OCI-LY1 (cell line): ENCODE results near the gene CBR1.
"Not testable (repeated sequence)": the region's sequence is repeated elsewhere in the genome, so short reads cannot be mapped to it uniquely, and the experiment has no call there.

Source experiments
- H2AFZ ChIP-seq: fragments of 200-600 bp; sonication (generic), shearing (Covaris generic); 2 replicates; pipeline ENCODE4 v1.6.0; 2014; ENCODE audit warnings: antibody characterized with exemption, mild to moderate bottlenecking, low read length
- H3F3A ChIP-seq: fragments of 200-600 bp; sonication (generic), shearing (Covaris generic); 2 replicates; pipeline ENCODE4 v1.6.0; 2014; ENCODE audit warnings: mild to moderate bottlenecking, antibody characterized with exemption, low read length, moderate library complexity; ENCODE audit not compliant: insufficient read depth
- H3K27ac ChIP-seq: fragments of 200-600 bp; sonication (generic); 2 replicates; pipeline ENCODE4 v1.5.1; 2014; ENCODE audit warnings: low read length, mixed run types, mild to moderate bottlenecking, low read depth; ENCODE audit not compliant: poor library complexity, severe bottlenecking
- H3K27me3 ChIP-seq: fragments of 200-600 bp; sonication (generic); 2 replicates; pipeline ENCODE4 v1.6.0; 2014; ENCODE audit warnings: antibody characterized with exemption, mild to moderate bottlenecking, low read length, moderate library complexity; ENCODE audit not compliant: insufficient read depth
- H3K36me3 ChIP-seq: fragments of 200-600 bp; sonication (generic); 2 replicates; pipeline ENCODE4 v1.6.1; 2014; ENCODE audit warnings: mild to moderate bottlenecking, antibody characterized with exemption, low read length, moderate library complexity, mixed read lengths; ENCODE audit not compliant: insufficient read depth
- H3K4me1 ChIP-seq: fragments of 200-600 bp; sonication (generic); 2 replicates; pipeline ENCODE4 v1.5.1; 2014; ENCODE audit warnings: mild to moderate bottlenecking, low read length, moderate library complexity; ENCODE audit not compliant: insufficient read depth, severe bottlenecking
- H3K4me2 ChIP-seq: fragments of 200-600 bp; sonication (generic), shearing (Covaris generic); 2 replicates; pipeline ENCODE4 v1.6.1; 2014; ENCODE audit warnings: low read length
- H3K4me3 ChIP-seq: fragments of 200-600 bp; sonication (generic); 2 replicates; pipeline ENCODE4 v1.5.1; 2014; ENCODE audit warnings: low read length, low read depth, mild to moderate bottlenecking, mixed read lengths; ENCODE audit not compliant: poor library complexity, severe bottlenecking
- H3K79me2 ChIP-seq: fragments of 200-600 bp; shearing (Covaris generic); 2 replicates; pipeline ENCODE4 v1.6.1; 2016; ENCODE audit warnings: mixed run types, low read length, mixed read lengths; ENCODE audit not compliant: insufficient read depth
- H3K9ac ChIP-seq: fragments of 200-600 bp; sonication (generic), shearing (Covaris generic); 2 replicates; pipeline ENCODE4 v1.6.1; 2014; ENCODE audit warnings: mild to moderate bottlenecking, low read length, mixed read lengths
- H3K9me2 ChIP-seq: fragments of 200-600 bp; sonication (generic), shearing (Covaris generic); 2 replicates; pipeline ENCODE4 v1.6.1; 2014; ENCODE audit warnings: low read depth, mild to moderate bottlenecking, low read length, mixed read lengths
- H3K9me3 ChIP-seq: fragments of 200-600 bp; shearing (Covaris generic); 2 replicates; pipeline ENCODE4 v1.6.1; 2014; ENCODE audit warnings: low read length, mixed read lengths
- H4K20me1 ChIP-seq: fragments of 200-600 bp; sonication (generic), shearing (Covaris generic); 2 replicates; pipeline ENCODE4 v1.6.0; 2016; ENCODE audit warnings: mild to moderate bottlenecking, low read length; ENCODE audit not compliant: insufficient read depth
- EZH2 ChIP-seq: fragments of 200-600 bp; sonication (generic), shearing (Covaris generic); IDR thresholded peaks from 2 replicates; pipeline ENCODE4 v1.8.0; 2017; ENCODE audit warnings: borderline replicate concordance, mixed run types, mild to moderate bottlenecking, antibody characterized with exemption, low read length, moderate library complexity, mixed read lengths
- TF ChIP-seq, protein P1 (sequence below): fragments of 200-600 bp; sonication (generic), shearing (Covaris generic); IDR thresholded peaks from 2 replicates; pipeline ENCODE4 v1.5.1; 2017; ENCODE audit warnings: mild to moderate bottlenecking, antibody characterized with exemption, low read length, moderate library complexity, mixed read lengths

The CBR1 gene

GRCh38 chr21:36097427-36098181 is 27.8 kb downstream of the CBR1 start:
- no peaks in the 10 kb centered on the region for H3K4me1 ChIP-seq
- H3K4me3 ChIP-seq: no peak overlapping the region
- peaks cover 9% of the 10 kb centered on the region; the same call in 1 of the 2 replicates for H3K27me3 ChIP-seq
- no peak overlapping the region for H3K9ac ChIP-seq
- H3K79me2 ChIP-seq: no peaks in the 10 kb centered on the region
- no peak overlapping the region for H2AFZ ChIP-seq
- H3K9me2 ChIP-seq: no peaks in the 10 kb centered on the region
- no peaks in the 10 kb centered on the region for H4K20me1 ChIP-seq
- H3K27ac ChIP-seq: no peak overlapping the region
- H3F3A ChIP-seq: no peaks in the 10 kb centered on the region
- TF ChIP-seq EZH2: no peak
- TF ChIP-seq, protein P1, sequence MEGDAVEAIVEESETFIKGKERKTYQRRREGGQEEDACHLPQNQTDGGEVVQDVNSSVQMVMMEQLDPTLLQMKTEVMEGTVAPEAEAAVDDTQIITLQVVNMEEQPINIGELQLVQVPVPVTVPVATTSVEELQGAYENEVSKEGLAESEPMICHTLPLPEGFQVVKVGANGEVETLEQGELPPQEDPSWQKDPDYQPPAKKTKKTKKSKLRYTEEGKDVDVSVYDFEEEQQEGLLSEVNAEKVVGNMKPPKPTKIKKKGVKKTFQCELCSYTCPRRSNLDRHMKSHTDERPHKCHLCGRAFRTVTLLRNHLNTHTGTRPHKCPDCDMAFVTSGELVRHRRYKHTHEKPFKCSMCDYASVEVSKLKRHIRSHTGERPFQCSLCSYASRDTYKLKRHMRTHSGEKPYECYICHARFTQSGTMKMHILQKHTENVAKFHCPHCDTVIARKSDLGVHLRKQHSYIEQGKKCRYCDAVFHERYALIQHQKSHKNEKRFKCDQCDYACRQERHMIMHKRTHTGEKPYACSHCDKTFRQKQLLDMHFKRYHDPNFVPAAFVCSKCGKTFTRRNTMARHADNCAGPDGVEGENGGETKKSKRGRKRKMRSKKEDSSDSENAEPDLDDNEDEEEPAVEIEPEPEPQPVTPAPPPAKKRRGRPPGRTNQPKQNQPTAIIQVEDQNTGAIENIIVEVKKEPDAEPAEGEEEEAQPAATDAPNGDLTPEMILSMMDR: no peak
- no peak overlapping the region for H3K4me2 ChIP-seq
- H3K36me3 ChIP-seq: no peaks in the 10 kb centered on the region
- H3K9me3 ChIP-seq: peaks cover 6% of the 10 kb centered on the region; the same call in 1 of the 2 replicates

GRCh38 chr21:36098182-36098532 is 28.3 kb downstream of the CBR1 start:
- TF ChIP-seq EZH2: no peak
- TF ChIP-seq, protein P1: no peak
- Histone ChIP-seq H3K27ac (no peak overlapping the region), H3K27me3 (peaks cover 6% of the 10 kb centered on the region; the same call in 1 of the 2 replicates), H3K36me3 (no peaks in the 10 kb centered on the region), H2AFZ (no peak overlapping the region), H3K9ac (no peak overlapping the region), H4K20me1 (no peaks in the 10 kb centered on the region), H3K9me2 (no peaks in the 10 kb centered on the region), H3K79me2 (no peaks in the 10 kb centered on the region), H3K9me3 (peaks cover 6% of the 10 kb centered on the region; the same call in 1 of the 2 replicates), H3K4me1 (no peaks in the 10 kb centered on the region), H3F3A (no peaks in the 10 kb centered on the region), H3K4me2 (no peak overlapping the region), H3K4me3 (no peak overlapping the region)

- Histone ChIP-seq H3K9ac (no peak overlapping the region), H4K20me1 (no peaks in the 10 kb centered on the region), H3K36me3 (no peaks in the 10 kb centered on the region), H3K27ac (no peak overlapping the region), H2AFZ (no peak overlapping the region), H3K9me3 (no peaks in the 10 kb centered on the region), H3K4me3 (no peak overlapping the region), H3K4me1 (no peaks in the 10 kb centered on the region), H3K4me2 (no peak overlapping the region), H3K27me3 (no peaks in the 10 kb centered on the region; the same call in 1 of the 2 replicates), H3K9me2 (no peaks in the 10 kb centered on the region), H3F3A (no peaks in the 10 kb centered on the region), H3K79me2 (no peaks in the 10 kb centered on the region)
- TF ChIP-seq EZH2: no peak
- TF ChIP-seq, protein P1: no peak
Measured at GRCh38 chr21:36099000-36099399, 29.2 kb downstream of the CBR1 start.

DNA sequence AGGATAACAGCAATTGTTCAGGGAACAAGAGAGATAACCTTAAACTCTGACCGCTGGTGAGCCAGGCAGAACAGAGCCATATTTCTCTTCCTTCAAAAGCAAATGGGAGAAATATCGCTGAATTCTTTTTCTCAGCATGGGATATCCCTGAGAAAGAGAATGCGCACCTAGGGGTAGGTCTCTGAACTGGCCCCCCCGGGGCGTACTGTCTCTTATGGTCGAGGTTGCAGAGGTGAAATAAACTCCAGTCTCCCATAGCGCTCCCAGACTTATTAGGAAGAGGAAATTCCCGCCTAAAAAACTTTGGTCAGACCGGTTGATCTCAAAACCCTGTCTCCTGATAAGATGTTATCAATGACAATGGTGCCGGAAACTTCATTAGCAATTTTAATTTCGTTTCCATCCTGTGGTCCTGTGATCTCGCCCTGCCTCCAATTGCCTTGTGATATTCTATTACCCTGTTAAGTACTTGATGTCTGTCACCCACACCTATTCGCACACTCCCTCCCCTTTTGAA is 29.9 kb downstream of the CBR1 start:
- not testable (repeated sequence) for H3K27me3 ChIP-seq, H4K20me1 ChIP-seq, H3K27ac ChIP-seq

More for the DNA sequence above, 29.9 kb downstream of the CBR1 start:
- not testable (repeated sequence) for H3K4me2 ChIP-seq, H3F3A ChIP-seq, H2AFZ ChIP-seq, H3K36me3 ChIP-seq, H3K4me1 ChIP-seq, H3K4me3 ChIP-seq, H3K9me2 ChIP-seq, H3K9ac ChIP-seq, H3K79me2 ChIP-seq, H3K9me3 ChIP-seq
